Loucy (cell line): ENCODE results near the gene PPP4R4.

ENCODE experiments used
- EZH2phosphoT487 ChIP-seq: fragments of 200-600 bp; IDR thresholded peaks from 2 replicates; pipeline ENCODE4 v1.6.1; 2018; ENCODE audit warnings: antibody characterized with exemption, mild to moderate bottlenecking, moderate library complexity, borderline replicate concordance
- TF ChIP-seq, protein P1 (sequence below): fragments of 200-600 bp; sonication (generic); conservative IDR thresholded peaks from 2 replicates; pipeline ENCODE4 v1.5.1; 2014; ENCODE audit warnings: mild to moderate bottlenecking, antibody characterized with exemption, low read length

DNA sequence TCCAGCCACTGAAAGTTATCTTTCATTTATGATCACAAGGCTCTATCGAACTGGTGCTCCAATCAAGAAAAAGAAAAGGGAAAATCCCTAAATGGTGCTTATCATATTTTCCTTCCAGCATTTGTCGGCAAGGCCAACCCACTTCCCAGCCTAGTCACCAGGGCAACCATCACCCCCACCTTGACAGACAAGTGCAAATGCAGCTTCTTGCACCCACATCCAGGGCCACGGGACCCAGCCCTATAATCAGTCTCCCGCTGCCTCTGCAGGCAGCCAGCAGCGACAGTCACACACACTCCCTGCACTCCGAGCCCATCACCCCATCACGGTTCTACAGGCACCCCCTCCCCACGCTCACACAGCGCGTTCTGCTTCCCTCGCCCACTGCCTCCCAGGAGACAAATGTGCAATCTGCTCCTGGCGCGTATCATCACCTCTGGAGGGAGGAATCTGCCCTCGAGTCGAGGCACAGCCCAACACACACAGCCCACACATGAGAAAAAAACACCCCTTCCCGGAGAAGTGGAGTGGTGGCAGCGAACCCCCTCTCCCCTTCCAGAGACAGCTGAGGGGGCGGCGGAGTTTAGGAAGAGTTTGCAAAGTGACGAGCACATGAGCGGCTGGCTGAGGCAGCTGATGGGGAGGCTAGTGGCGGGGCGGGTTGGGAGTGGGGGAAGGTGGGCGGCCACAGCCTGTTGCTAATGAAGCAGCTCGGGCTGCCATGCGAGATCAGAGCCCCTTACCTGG is 9.3 kb upstream of the PPP4R4 start:
- TF ChIP-seq, protein P1, sequence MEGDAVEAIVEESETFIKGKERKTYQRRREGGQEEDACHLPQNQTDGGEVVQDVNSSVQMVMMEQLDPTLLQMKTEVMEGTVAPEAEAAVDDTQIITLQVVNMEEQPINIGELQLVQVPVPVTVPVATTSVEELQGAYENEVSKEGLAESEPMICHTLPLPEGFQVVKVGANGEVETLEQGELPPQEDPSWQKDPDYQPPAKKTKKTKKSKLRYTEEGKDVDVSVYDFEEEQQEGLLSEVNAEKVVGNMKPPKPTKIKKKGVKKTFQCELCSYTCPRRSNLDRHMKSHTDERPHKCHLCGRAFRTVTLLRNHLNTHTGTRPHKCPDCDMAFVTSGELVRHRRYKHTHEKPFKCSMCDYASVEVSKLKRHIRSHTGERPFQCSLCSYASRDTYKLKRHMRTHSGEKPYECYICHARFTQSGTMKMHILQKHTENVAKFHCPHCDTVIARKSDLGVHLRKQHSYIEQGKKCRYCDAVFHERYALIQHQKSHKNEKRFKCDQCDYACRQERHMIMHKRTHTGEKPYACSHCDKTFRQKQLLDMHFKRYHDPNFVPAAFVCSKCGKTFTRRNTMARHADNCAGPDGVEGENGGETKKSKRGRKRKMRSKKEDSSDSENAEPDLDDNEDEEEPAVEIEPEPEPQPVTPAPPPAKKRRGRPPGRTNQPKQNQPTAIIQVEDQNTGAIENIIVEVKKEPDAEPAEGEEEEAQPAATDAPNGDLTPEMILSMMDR = no peak
- no peak for TF ChIP-seq EZH2phosphoT487
